ENCODE results near the gene CXCL16.

- TF ChIP-seq NFIC (IDR thresholded peaks at IDR 0.05) (no peak), RAD21 (IDR thresholded peaks at IDR 0.05; ENCODE audit: low read depth) (no peak), ZBTB7A (IDR thresholded peaks at IDR 0.05; ENCODE audit: low read depth) (no peak), FOXM1 (IDR thresholded peaks at IDR 0.05; ENCODE audit: borderline replicate concordance, low read depth) (no peak), MAX (IDR thresholded peaks at IDR 0.05) (no peak)
These were observed 4.8 kb downstream of the CXCL16 start for GRCh38 chr17:4734857-4735475.
